AG09319 (cell line): Measurements from ENCODE around the gene KCTD10.

Source experiments
- DNase-seq: peaks from one replicate; pipeline ENCODE4 v3.0.0-alpha.2; 2010; ENCODE audit warnings: low read depth; ENCODE audit errors: extremely low read depth
- CTCF ChIP-seq: IDR thresholded peaks from 2 replicates; pipeline ENCODE4 v1.5.1; 2011; ENCODE audit warnings: low read depth, mild to moderate bottlenecking, inconsistent platforms, low read length, moderate library complexity

Gene KCTD10

GRCh38 chr12:109489016-109489954, 12.2 kb upstream of the KCTD10 start:
- DNase-seq, result no peak
- no peak for TF ChIP-seq CTCF

GRCh38 chr12:109488051-109488665, 11.1 kb upstream of the KCTD10 start:
- no peak for DNase-seq
- no peak for TF ChIP-seq CTCF

GRCh38 chr12:109487181-109488050, 10.3 kb upstream of the KCTD10 start:
- no peak for DNase-seq
- TF ChIP-seq CTCF, result no peak

GRCh38 chr12:109485201-109485600, 8.1 kb upstream of the KCTD10 start:
- no peak for DNase-seq
- TF ChIP-seq CTCF, result no peak

GRCh38 chr12:109483346-109483745, 6.2 kb upstream of the KCTD10 start:
- DNase-seq, result no peak
- TF ChIP-seq CTCF, result no peak

- no peak for DNase-seq
These were observed 5.8 kb upstream of the KCTD10 start for GRCh38 chr12:109482894-109483293.

More at GRCh38 chr12:109482894-109483293, 5.8 kb upstream of the KCTD10 start:
- no peak for TF ChIP-seq CTCF
